ENCODE measurements around the gene SCAI. TPM values are rescaled to one million over a fixed set of nuclear protein-coding genes. Genes with fewer than 3 reads are reported as not detected.

Gene SCAI
- total RNA-seq, 3 donors from 2014 or later (not counting 1 experiment from before 2014, with no cell fraction given): 8.5 to 13.0 (median 10.7) TPM

DNA sequence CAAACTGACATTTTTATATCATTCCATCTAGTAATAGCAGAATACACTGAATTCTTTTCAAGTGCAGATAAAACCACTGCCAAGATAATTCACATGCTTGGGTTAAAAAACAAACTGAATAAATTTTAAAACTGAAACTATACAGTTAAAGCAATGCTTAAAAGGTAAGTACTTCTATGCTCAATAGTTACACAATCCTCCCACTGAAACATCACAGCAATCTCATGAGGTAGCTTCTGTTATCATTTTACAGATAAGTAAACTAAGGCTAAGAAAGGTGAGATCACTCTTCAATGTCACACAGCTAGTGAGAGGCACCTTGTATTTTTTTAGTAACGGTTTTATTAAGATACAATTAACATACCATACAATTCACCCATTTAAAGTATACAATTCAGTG, 189.1 kb downstream of the SCAI start:
- H3K27ac Mint-ChIP-seq: no peak overlapping the region
- TF ChIP-seq, protein P1, sequence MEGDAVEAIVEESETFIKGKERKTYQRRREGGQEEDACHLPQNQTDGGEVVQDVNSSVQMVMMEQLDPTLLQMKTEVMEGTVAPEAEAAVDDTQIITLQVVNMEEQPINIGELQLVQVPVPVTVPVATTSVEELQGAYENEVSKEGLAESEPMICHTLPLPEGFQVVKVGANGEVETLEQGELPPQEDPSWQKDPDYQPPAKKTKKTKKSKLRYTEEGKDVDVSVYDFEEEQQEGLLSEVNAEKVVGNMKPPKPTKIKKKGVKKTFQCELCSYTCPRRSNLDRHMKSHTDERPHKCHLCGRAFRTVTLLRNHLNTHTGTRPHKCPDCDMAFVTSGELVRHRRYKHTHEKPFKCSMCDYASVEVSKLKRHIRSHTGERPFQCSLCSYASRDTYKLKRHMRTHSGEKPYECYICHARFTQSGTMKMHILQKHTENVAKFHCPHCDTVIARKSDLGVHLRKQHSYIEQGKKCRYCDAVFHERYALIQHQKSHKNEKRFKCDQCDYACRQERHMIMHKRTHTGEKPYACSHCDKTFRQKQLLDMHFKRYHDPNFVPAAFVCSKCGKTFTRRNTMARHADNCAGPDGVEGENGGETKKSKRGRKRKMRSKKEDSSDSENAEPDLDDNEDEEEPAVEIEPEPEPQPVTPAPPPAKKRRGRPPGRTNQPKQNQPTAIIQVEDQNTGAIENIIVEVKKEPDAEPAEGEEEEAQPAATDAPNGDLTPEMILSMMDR (IDR thresholded peaks at IDR 0.05): no peak
- Histone ChIP-seq H3K27me3 (ENCODE audit: control insufficient read depth, insufficient read depth, low read length) (no peaks in the 10 kb centered on the region), H3K36me3 (ENCODE audit: control insufficient read depth, insufficient read depth, low read length) (no peaks in the 10 kb centered on the region), H3K4me3 (ENCODE audit: low read length) (no peak overlapping the region), H3K9me3 (ENCODE audit: control insufficient read depth, insufficient read depth, low read length) (no peaks in the 10 kb centered on the region), H3K4me1 (ENCODE audit: control insufficient read depth, insufficient read depth, low read length) (no peaks in the 10 kb centered on the region), H3K27ac (ENCODE audit: low read length) (no peak overlapping the region)
- no peaks in the 10 kb centered on the region for H3K36me3 Mint-ChIP-seq
- DNase-seq: no peak
- ATAC-seq: no peak
- H3K4me3 Mint-ChIP-seq: no peak overlapping the region
- no peaks in the 10 kb centered on the region for H3K4me1 Mint-ChIP-seq
- H3K9me3 Mint-ChIP-seq: no peaks in the 10 kb centered on the region
- no peaks in the 10 kb centered on the region for H3K27me3 Mint-ChIP-seq (ENCODE audit: low read depth in 2 of 2)
- intact Hi-C loops (cut with micrococcal nuclease): no loop called here
- WGBS (ENCODE audit: insufficient coverage): 100% methylated on average over 1 of the region's 1 CpG

DNA sequence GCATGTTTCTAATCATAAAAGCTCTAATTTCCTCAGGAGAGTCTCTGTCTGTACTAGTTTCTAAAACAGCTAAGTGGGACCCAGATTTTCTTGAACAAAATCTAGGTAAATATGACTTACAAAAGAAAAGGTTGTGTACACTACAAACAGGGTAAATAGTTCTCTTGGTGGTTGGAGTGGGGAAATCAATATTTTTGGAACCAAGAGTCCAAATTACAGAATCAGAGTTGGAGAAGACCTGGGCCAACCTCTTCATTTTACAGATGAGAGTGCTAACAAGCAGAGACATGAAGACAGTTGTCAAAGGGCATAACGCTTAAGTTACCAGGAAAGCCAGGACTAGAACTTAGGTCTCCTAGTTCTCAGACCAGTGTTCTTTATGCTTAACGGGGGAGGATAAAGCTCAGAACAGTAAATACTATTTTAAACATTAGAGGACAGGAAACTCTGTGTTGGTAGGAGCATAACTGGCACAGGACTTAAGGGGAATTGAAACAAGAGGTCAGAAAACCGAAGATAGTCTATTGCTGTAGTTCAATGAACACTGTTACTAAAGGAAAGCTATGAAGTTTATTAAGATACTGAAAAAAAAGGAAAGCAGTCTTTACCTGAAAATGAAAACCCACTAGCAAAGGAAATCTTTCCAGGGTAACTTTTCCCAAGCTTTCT, 193.1 kb downstream of the SCAI start:
- H3K4me3 ChIP-seq (ENCODE audit: low read length): no peak overlapping the region
- no peaks in the 10 kb centered on the region for H3K36me3 Mint-ChIP-seq
- no peaks in the 10 kb centered on the region for H3K9me3 ChIP-seq (ENCODE audit: control insufficient read depth, insufficient read depth, low read length)
- WGBS (ENCODE audit: insufficient coverage): 68% methylated on average over 3 of the region's 3 CpGs
- H3K4me3 Mint-ChIP-seq: no peak overlapping the region
- no peaks in the 10 kb centered on the region for H3K4me1 ChIP-seq (ENCODE audit: control insufficient read depth, insufficient read depth, low read length)
- ATAC-seq (no peak), DNase-seq (no peak)
- no peaks in the 10 kb centered on the region for H3K27me3 ChIP-seq (ENCODE audit: control insufficient read depth, insufficient read depth, low read length)
- no peak overlapping the region for H3K27ac Mint-ChIP-seq
- TF ChIP-seq, protein P1 (IDR thresholded peaks at IDR 0.05): no peak
- intact Hi-C loops (cut with micrococcal nuclease): no loop called here
- no peaks in the 10 kb centered on the region for H3K27me3 Mint-ChIP-seq (ENCODE audit: low read depth in 2 of 2)
- H3K9me3 Mint-ChIP-seq: no peaks in the 10 kb centered on the region
- H3K4me1 Mint-ChIP-seq: no peaks in the 10 kb centered on the region
- H3K36me3 ChIP-seq (ENCODE audit: control insufficient read depth, insufficient read depth, low read length): no peaks in the 10 kb centered on the region
- H3K27ac ChIP-seq (ENCODE audit: low read length): no peak overlapping the region

DNA sequence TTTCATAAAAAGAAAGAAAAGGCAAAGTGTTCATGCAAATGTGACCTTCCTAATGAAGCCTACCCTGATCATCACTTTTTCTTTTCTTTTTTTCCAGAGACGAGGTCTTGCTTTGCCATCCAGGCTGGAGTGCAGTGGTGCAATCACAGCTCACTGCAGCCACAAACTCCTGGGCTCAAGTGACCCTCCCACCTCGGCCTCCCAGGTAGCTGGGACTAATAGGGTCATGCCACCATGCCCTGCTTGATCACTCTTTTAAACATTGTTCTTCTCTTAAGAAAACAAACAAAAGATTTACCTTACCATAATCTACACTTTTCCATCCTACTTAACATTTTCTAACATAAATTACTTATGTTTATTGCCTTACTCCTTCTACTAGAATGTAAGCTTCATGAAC, 193.9 kb downstream of the SCAI start:
- H3K27me3 ChIP-seq (ENCODE audit: control insufficient read depth, insufficient read depth, low read length): no peaks in the 10 kb centered on the region
- H3K4me3 ChIP-seq (ENCODE audit: low read length): no peak overlapping the region
- Mint-ChIP-seq H3K27ac (no peak overlapping the region), H3K9me3 (no peaks in the 10 kb centered on the region), H3K4me3 (no peak overlapping the region), H3K27me3 (ENCODE audit: low read depth in 2 of 2) (no peaks in the 10 kb centered on the region), H3K36me3 (no peaks in the 10 kb centered on the region), H3K4me1 (no peaks in the 10 kb centered on the region)
- TF ChIP-seq, protein P1 (IDR thresholded peaks at IDR 0.05): no peak
- no peak overlapping the region for H3K27ac ChIP-seq (ENCODE audit: low read length)
- H3K9me3 ChIP-seq (ENCODE audit: control insufficient read depth, insufficient read depth, low read length): no peaks in the 10 kb centered on the region
- DNase-seq (no peak), ATAC-seq (no peak)
- no peaks in the 10 kb centered on the region for H3K4me1 ChIP-seq (ENCODE audit: control insufficient read depth, insufficient read depth, low read length)
- intact Hi-C loops (cut with micrococcal nuclease): no loop called here
- 89% methylated on average over 2 of the region's 2 CpGs for WGBS (ENCODE audit: insufficient coverage)
- H3K36me3 ChIP-seq (ENCODE audit: control insufficient read depth, insufficient read depth, low read length): no peaks in the 10 kb centered on the region
